T follicular helper cell (primary cell): Measurements from ENCODE around the gene DCN.

Experiments used
- DNase-seq: peaks from one replicate; pipeline ENCODE4 v3.0.0-alpha.2; 2020; ENCODE audit warnings: low read depth

Gene DCN

GRCh38 chr12:91186156-91186555, 3.5 kb upstream of the DCN start:
- no peak for DNase-seq

GRCh38 chr12:91185421-91185820, 2.8 kb upstream of the DCN start:
- no peak for DNase-seq

- no peak for DNase-seq
These were observed 934 bp upstream of the DCN start for GRCh38 chr12:91183551-91183950.

- no peak for DNase-seq
These were observed 1.8 kb downstream of the DCN start for GRCh38 chr12:91180582-91181395.

- DNase-seq, result no peak
These were observed 2.6 kb downstream of the DCN start for GRCh38 chr12:91179966-91180561.

GRCh38 chr12:91179315-91179714, 3.3 kb downstream of the DCN start:
- no peak for DNase-seq

- DNase-seq, result no peak
These were observed 3.8 kb downstream of the DCN start for GRCh38 chr12:91178781-91179180.

GRCh38 chr12:91178139-91178561, 4.5 kb downstream of the DCN start:
- no peak for DNase-seq

GRCh38 chr12:91177381-91177780, 5.2 kb downstream of the DCN start:
- DNase-seq, result no peak

GRCh38 chr12:91176915-91177314, 5.7 kb downstream of the DCN start:
- no peak for DNase-seq

- no peak for DNase-seq
These were observed 6.3 kb downstream of the DCN start for GRCh38 chr12:91176358-91176757.

- no peak for DNase-seq
These were observed 9.5 kb downstream of the DCN start for GRCh38 chr12:91173124-91173523.

GRCh38 chr12:91172096-91172495, 10.5 kb downstream of the DCN start:
- DNase-seq, result no peak

GRCh38 chr12:91171476-91171875, 11.1 kb downstream of the DCN start:
- DNase-seq, result no peak

- DNase-seq, result no peak
These were observed 19.5 kb downstream of the DCN start for GRCh38 chr12:91163116-91163515.

- DNase-seq, result no peak
These were observed 21.6 kb downstream of the DCN start for GRCh38 chr12:91161009-91161408.

GRCh38 chr12:91155990-91156389, 26.6 kb downstream of the DCN start:
- no peak for DNase-seq

- no peak for DNase-seq
These were observed 28.5 kb downstream of the DCN start for GRCh38 chr12:91154131-91154530.

GRCh38 chr12:91144053-91144452, 38.6 kb downstream of the DCN start:
- no peak for DNase-seq

- DNase-seq, result no peak
These were observed 39.4 kb downstream of the DCN start for GRCh38 chr12:91143206-91143605.

- DNase-seq, result no peak
These were observed 40.4 kb downstream of the DCN start for GRCh38 chr12:91142221-91142631.

GRCh38 chr12:91140026-91140931, 42.3 kb downstream of the DCN start:
- DNase-seq, result no peak

GRCh38 chr12:91139286-91139685, 43.3 kb downstream of the DCN start:
- DNase-seq, result no peak
